ENCODE measurements around the gene UTP14C. TPM values are rescaled to one million over a fixed set of nuclear protein-coding genes. Genes with fewer than 3 reads are reported as not detected.
"Not testable (repeated sequence)": the region's sequence is repeated elsewhere in the genome, so short reads cannot be mapped to it uniquely, and the experiment has no call there.

UTP14C gene
- polyA plus RNA-seq, 10 donors = 14.4 to 25.5 (median 21.7) TPM

GRCh38 chr13:52001120-52001731, 23.3 kb upstream of the UTP14C start:
- DNase-seq = peak in 1 of 3 donors; percentile 41

- DNase-seq = no peak
Measured at GRCh38 chr13:52002361-52002760, 22.1 kb upstream of the UTP14C start.

- no peak for DNase-seq
Measured at GRCh38 chr13:52003541-52003940, 20.9 kb upstream of the UTP14C start.

- no peak for DNase-seq
Measured at GRCh38 chr13:52004511-52005170, 19.9 kb upstream of the UTP14C start.

GRCh38 chr13:52005841-52006522, 18.5 kb upstream of the UTP14C start:
- DNase-seq = no peak

GRCh38 chr13:52006523-52007245, 17.8 kb upstream of the UTP14C start:
- DNase-seq = no peak

- DNase-seq = no peak
Measured at GRCh38 chr13:52009946-52010345, 14.5 kb upstream of the UTP14C start.

- DNase-seq = no peak
Measured at GRCh38 chr13:52010890-52011631, 13.4 kb upstream of the UTP14C start, which contains the start of gene ATP7B. Gene ATP7B, minus strand, starts transcription at chr13:52011450. Its CDS starts 113 bp downstream, at chr13:52011337.

GRCh38 chr13:52011632-52012511, 12.6 kb upstream of the UTP14C start, which contains the start of gene ALG11:
Gene ALG11, plus strand, starts transcription at chr13:52012398. Its CDS starts 21 bp downstream, at chr13:52012419.
- peak; percentile 98 to 99 (median 99) for DNase-seq

- DNase-seq = no peak
Measured at GRCh38 chr13:52012512-52012836, 12.0 kb upstream of the UTP14C start.

GRCh38 chr13:52016296-52016695, 8.2 kb upstream of the UTP14C start:
- no peak for DNase-seq

GRCh38 chr13:52020191-52020590, 4.3 kb upstream of the UTP14C start:
- DNase-seq = no peak

GRCh38 chr13:52022356-52022755, 2.1 kb upstream of the UTP14C start:
- DNase-seq = no peak

- no peak for DNase-seq
Measured at GRCh38 chr13:52025475-52026245, 1.2 kb downstream of the UTP14C start.

- no peak for DNase-seq
Measured at GRCh38 chr13:52026246-52026626, 1.7 kb downstream of the UTP14C start.

GRCh38 chr13:52027832-52028231, 3.3 kb downstream of the UTP14C start:
- DNase-seq = no peak

- DNase-seq = no peak
Measured at GRCh38 chr13:52029569-52029968, 5.1 kb downstream of the UTP14C start.

GRCh38 chr13:52030401-52030800, 5.9 kb downstream of the UTP14C start:
- not testable (repeated sequence) for DNase-seq

GRCh38 chr13:52033039-52033438, 8.5 kb downstream of the UTP14C start:
- DNase-seq = no peak
